Measurements from ENCODE around the gene NR6A1.

DNA sequence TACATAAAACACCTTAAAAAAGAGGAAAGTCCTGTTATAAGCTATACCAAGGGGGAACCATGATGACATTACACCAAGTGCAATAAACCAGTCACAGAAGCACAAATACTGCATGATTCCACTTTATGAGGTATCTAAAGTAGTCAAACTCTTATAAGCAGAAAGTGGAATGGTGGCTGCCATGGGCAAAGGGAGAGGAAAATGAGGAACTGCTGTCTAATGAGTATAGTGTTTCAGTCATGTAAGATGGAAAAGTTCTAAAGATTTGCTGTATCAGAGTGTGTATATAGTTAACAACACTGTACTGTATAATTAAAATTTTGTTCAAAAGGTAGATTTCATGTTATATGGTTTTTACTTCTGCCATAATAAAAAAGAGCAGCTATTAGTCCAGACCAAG lies 229.3 kb downstream of the NR6A1 start:
- TF ChIP-seq ZFP30 (CRISPR knock-in tag; IDR thresholded peaks at IDR 0.05), result no peak
- TF ChIP-seq TCF4 (CRISPR knock-in tag; IDR thresholded peaks at IDR 0.05; ENCODE audit: borderline replicate concordance), result no peak
- no peak for TF ChIP-seq RARB (CRISPR knock-in tag; IDR thresholded peaks at IDR 0.05)
- no peak for TF ChIP-seq TOX (CRISPR knock-in tag; IDR thresholded peaks at IDR 0.05; ENCODE audit: borderline replicate concordance)
- no peak for TF ChIP-seq ARNTL (CRISPR knock-in tag; IDR thresholded peaks at IDR 0.05; ENCODE audit: borderline replicate concordance, low read depth)
- no peak for TF ChIP-seq CSDC2 (CRISPR knock-in tag; IDR thresholded peaks at IDR 0.05)
- TF ChIP-seq, protein P1, sequence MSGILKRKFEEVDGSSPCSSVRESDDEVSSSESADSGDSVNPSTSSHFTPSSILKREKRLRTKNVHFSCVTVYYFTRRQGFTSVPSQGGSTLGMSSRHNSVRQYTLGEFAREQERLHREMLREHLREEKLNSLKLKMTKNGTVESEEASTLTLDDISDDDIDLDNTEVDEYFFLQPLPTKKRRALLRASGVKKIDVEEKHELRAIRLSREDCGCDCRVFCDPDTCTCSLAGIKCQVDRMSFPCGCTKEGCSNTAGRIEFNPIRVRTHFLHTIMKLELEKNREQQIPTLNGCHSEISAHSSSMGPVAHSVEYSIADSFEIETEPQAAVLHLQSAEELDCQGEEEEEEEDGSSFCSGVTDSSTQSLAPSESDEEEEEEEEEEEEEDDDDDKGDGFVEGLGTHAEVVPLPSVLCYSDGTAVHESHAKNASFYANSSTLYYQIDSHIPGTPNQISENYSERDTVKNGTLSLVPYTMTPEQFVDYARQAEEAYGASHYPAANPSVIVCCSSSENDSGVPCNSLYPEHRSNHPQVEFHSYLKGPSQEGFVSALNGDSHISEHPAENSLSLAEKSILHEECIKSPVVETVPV (CRISPR knock-in tag; IDR thresholded peaks at IDR 0.05), result no peak
- TF ChIP-seq, protein P2, sequence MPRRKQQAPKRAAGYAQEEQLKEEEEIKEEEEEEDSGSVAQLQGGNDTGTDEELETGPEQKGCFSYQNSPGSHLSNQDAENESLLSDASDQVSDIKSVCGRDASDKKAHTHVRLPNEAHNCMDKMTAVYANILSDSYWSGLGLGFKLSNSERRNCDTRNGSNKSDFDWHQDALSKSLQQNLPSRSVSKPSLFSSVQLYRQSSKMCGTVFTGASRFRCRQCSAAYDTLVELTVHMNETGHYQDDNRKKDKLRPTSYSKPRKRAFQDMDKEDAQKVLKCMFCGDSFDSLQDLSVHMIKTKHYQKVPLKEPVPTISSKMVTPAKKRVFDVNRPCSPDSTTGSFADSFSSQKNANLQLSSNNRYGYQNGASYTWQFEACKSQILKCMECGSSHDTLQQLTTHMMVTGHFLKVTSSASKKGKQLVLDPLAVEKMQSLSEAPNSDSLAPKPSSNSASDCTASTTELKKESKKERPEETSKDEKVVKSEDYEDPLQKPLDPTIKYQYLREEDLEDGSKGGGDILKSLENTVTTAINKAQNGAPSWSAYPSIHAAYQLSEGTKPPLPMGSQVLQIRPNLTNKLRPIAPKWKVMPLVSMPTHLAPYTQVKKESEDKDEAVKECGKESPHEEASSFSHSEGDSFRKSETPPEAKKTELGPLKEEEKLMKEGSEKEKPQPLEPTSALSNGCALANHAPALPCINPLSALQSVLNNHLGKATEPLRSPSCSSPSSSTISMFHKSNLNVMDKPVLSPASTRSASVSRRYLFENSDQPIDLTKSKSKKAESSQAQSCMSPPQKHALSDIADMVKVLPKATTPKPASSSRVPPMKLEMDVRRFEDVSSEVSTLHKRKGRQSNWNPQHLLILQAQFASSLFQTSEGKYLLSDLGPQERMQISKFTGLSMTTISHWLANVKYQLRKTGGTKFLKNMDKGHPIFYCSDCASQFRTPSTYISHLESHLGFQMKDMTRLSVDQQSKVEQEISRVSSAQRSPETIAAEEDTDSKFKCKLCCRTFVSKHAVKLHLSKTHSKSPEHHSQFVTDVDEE (CRISPR knock-in tag; IDR thresholded peaks at IDR 0.05), result no peak
- TF ChIP-seq ZNF70 (CRISPR knock-in tag; IDR thresholded peaks at IDR 0.05), result no peak
- TF ChIP-seq, protein P3, sequence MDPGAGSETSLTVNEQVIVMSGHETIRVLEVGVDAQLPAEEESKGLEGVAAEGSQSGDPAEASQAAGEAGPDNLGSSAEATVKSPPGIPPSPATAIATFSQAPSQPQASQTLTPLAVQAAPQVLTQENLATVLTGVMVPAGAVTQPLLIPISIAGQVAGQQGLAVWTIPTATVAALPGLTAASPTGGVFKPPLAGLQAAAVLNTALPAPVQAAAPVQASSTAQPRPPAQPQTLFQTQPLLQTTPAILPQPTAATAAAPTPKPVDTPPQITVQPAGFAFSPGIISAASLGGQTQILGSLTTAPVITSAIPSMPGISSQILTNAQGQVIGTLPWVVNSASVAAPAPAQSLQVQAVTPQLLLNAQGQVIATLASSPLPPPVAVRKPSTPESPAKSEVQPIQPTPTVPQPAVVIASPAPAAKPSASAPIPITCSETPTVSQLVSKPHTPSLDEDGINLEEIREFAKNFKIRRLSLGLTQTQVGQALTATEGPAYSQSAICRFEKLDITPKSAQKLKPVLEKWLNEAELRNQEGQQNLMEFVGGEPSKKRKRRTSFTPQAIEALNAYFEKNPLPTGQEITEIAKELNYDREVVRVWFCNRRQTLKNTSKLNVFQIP (CRISPR knock-in tag; IDR thresholded peaks at IDR 0.05; ENCODE audit: borderline replicate concordance, low read depth), result no peak
- TF ChIP-seq, protein P4, sequence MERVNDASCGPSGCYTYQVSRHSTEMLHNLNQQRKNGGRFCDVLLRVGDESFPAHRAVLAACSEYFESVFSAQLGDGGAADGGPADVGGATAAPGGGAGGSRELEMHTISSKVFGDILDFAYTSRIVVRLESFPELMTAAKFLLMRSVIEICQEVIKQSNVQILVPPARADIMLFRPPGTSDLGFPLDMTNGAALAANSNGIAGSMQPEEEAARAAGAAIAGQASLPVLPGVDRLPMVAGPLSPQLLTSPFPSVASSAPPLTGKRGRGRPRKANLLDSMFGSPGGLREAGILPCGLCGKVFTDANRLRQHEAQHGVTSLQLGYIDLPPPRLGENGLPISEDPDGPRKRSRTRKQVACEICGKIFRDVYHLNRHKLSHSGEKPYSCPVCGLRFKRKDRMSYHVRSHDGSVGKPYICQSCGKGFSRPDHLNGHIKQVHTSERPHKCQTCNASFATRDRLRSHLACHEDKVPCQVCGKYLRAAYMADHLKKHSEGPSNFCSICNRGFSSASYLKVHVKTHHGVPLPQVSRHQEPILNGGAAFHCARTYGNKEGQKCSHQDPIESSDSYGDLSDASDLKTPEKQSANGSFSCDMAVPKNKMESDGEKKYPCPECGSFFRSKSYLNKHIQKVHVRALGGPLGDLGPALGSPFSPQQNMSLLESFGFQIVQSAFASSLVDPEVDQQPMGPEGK (CRISPR knock-in tag; IDR thresholded peaks at IDR 0.05; ENCODE audit: borderline replicate concordance), result no peak

All from SK-N-SH treated with all-trans-retinoic acid at 6 μM for 48 hours (cell line).